ENCODE measurements around the gene OR4C16. TPM values are rescaled to one million over a fixed set of nuclear protein-coding genes. Genes with fewer than 3 reads are reported as not detected.

The OR4C16 gene, protein sequence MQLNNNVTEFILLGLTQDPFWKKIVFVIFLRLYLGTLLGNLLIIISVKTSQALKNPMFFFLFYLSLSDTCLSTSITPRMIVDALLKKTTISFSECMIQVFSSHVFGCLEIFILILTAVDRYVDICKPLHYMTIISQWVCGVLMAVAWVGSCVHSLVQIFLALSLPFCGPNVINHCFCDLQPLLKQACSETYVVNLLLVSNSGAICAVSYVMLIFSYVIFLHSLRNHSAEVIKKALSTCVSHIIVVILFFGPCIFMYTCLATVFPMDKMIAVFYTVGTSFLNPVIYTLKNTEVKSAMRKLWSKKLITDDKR
- not detected in 5 replicates for total RNA-seq (2022; extraction: Qiagen RNA extraction)

DNA sequence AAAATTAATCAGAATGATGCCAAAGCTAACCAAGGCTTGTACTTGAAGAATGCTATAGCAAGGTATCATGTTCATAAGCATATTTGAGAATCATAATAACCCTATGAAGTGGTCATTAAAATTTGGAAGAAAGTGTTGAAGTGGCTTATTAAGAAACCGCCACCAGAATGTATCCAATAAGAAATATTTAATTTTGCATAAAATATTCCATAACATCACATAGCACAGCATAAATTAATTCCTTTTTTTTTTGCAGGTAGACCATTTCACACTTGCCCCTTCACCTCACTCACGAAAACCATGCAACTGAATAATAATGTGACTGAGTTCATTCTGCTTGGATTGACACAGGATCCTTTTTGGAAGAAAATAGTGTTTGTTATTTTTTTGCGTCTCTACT, at the start of gene OR4C16:
TSS of gene OR4C16 (plus strand) at position 301 of the 400 bp plus-strand sequence. CDS start at position 301, 0 bp downstream.

DNA sequence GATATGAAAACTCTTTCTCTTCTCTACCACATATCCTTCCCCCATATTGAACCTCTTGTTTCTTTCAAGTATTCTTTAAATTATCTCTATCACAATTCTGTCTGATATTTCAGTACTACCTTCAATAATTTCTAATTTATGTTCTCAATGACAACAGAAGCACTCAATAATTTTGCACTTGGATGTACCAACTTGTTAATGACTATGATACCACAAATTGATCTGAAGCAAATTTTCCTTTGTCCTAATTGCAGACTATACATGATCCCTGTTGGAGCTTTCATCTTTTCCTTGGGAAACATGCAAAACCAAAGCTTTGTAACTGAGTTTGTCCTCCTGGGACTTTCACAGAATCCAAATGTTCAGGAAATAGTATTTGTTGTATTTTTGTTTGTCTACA, 17.8 kb upstream of the OR4C16 start, which contains the start of gene OR4C15:
TSS of gene OR4C15 (plus strand) at position 301 of the 400 bp plus-strand sequence. CDS start at position 301, 0 bp downstream.

DNA sequence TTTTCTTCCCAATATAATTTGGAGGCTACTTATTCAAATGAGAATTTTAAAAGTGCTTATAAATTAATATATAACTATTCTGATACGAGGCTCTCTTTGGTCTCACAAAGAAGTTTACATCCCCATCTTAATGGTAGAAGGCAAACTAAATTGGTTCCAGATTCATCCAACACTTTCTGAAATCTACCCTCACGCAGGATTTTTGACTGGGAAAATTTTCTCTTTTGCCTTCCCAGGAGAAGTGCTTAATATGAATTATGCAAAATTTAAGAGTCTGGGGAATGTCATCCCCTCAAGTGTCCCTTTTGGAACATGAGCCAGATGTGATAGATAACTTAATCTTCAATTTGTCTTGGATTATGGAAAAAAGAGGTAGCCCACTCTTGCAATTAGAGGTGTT, 35.6 kb downstream of the OR4C16 start, which contains the start of gene OR4C11:
TSS of gene OR4C11 (minus strand) at position 101 of the 400 bp plus-strand sequence. CDS start 3,272 bp downstream, outside the sequence.

Other genes starting within 250 kb of the OR4C16 start
- gene OR4A16, start 228.9 kb upstream of the OR4C16 start, total RNA-seq (2022; extraction: Qiagen RNA extraction): not detected in 5 replicates
- gene OR4A15, start 204.2 kb upstream of the OR4C16 start, total RNA-seq (2022; extraction: Qiagen RNA extraction): not detected in 5 replicates
- not detected in 5 replicates for gene OR4C15, start 17.7 kb upstream of the OR4C16 start, total RNA-seq (2022; extraction: Qiagen RNA extraction)
- not detected in 5 replicates for gene OR4C11, start 35.5 kb downstream of the OR4C16 start, total RNA-seq (2022; extraction: Qiagen RNA extraction)
- not detected in 5 replicates for gene OR4P4, start 63.0 kb downstream of the OR4C16 start, total RNA-seq (2022; extraction: Qiagen RNA extraction)
- not detected in 5 replicates for gene OR4S2, start 76.2 kb downstream of the OR4C16 start, total RNA-seq (2022; extraction: Qiagen RNA extraction)
- not detected in 5 replicates for gene OR4C6, start 90.1 kb downstream of the OR4C16 start, total RNA-seq (2022; extraction: Qiagen RNA extraction)
- gene OR5D13, start 201.3 kb downstream of the OR4C16 start, total RNA-seq (2022; extraction: Qiagen RNA extraction): not detected in 5 replicates
- not detected in 5 replicates for gene OR5D14, start 223.4 kb downstream of the OR4C16 start, total RNA-seq (2022; extraction: Qiagen RNA extraction)
- not detected in 5 replicates for gene OR5L1, start 239.2 kb downstream of the OR4C16 start, total RNA-seq (2022; extraction: Qiagen RNA extraction)
- gene OR5D18, start 247.5 kb downstream of the OR4C16 start, total RNA-seq (2022; extraction: Qiagen RNA extraction): not detected in 5 replicates